Measurements from ENCODE around the gene TNFRSF11A. TPM values are rescaled to one million over a fixed set of nuclear protein-coding genes. Genes with fewer than 3 reads are reported as not detected.

The TNFRSF11A gene
- total RNA-seq, 1 donor from 2014 or later = 1.6 TPM

GRCh38 chr18:62365420-62365819 is 40.3 kb downstream of the TNFRSF11A start:
- DNase-seq = no peak
- TF ChIP-seq CTCF (IDR thresholded peaks at IDR 0.05; ENCODE audit: borderline replicate concordance) = no peak
- H3K4me3 ChIP-seq = no peak overlapping the region
- no peaks in the 10 kb centered on the region for H3K27me3 ChIP-seq (ENCODE audit: low read depth)
- H3K4me1 ChIP-seq = no peaks in the 10 kb centered on the region
- no peak overlapping the region for H3K27ac ChIP-seq (replicated peaks)
- no peaks in the 10 kb centered on the region for H3K9me3 ChIP-seq (replicated peaks)
- intact Hi-C loops (cut with micrococcal nuclease) = no loop called here
- no peaks in the 10 kb centered on the region for H3K36me3 ChIP-seq

GRCh38 chr18:62366992-62367391 is 41.9 kb downstream of the TNFRSF11A start:
- intact Hi-C loops (cut with micrococcal nuclease) = no loop called here
- Histone ChIP-seq H3K36me3 (no peaks in the 10 kb centered on the region), H3K27ac (replicated peaks) (no peak overlapping the region), H3K4me1 (no peaks in the 10 kb centered on the region), H3K4me3 (no peak overlapping the region), H3K27me3 (ENCODE audit: low read depth) (no peaks in the 10 kb centered on the region), H3K9me3 (replicated peaks) (no peaks in the 10 kb centered on the region)
- DNase-seq = no peak
- TF ChIP-seq CTCF (IDR thresholded peaks at IDR 0.05; ENCODE audit: borderline replicate concordance) = no peak

- DNase-seq = no peak
- Histone ChIP-seq H3K27ac (replicated peaks) (no peak overlapping the region), H3K9me3 (replicated peaks) (no peaks in the 10 kb centered on the region), H3K27me3 (ENCODE audit: low read depth) (no peaks in the 10 kb centered on the region), H3K4me1 (no peaks in the 10 kb centered on the region), H3K36me3 (no peaks in the 10 kb centered on the region), H3K4me3 (no peak overlapping the region)
- no peak for TF ChIP-seq CTCF (IDR thresholded peaks at IDR 0.05; ENCODE audit: borderline replicate concordance)
- intact Hi-C loops (cut with micrococcal nuclease) = no loop called here
Measured at GRCh38 chr18:62368100-62368499, 43.0 kb downstream of the TNFRSF11A start.

- Histone ChIP-seq H3K36me3 (no peaks in the 10 kb centered on the region), H3K9me3 (replicated peaks) (no peaks in the 10 kb centered on the region), H3K4me3 (no peak overlapping the region), H3K4me1 (no peaks in the 10 kb centered on the region), H3K27ac (replicated peaks) (no peak overlapping the region), H3K27me3 (ENCODE audit: low read depth) (no peaks in the 10 kb centered on the region)
- DNase-seq = no peak
- TF ChIP-seq CTCF (IDR thresholded peaks at IDR 0.05; ENCODE audit: borderline replicate concordance) = no peak
- intact Hi-C loops (cut with micrococcal nuclease) = no loop called here
Measured at GRCh38 chr18:62369129-62369644, 44.1 kb downstream of the TNFRSF11A start.

- Histone ChIP-seq H3K27me3 (ENCODE audit: low read depth) (no peaks in the 10 kb centered on the region), H3K36me3 (no peaks in the 10 kb centered on the region), H3K4me3 (no peak overlapping the region), H3K9me3 (replicated peaks) (no peaks in the 10 kb centered on the region), H3K4me1 (no peaks in the 10 kb centered on the region), H3K27ac (replicated peaks) (no peak overlapping the region)
- intact Hi-C loops (cut with micrococcal nuclease) = no loop called here
- TF ChIP-seq CTCF (IDR thresholded peaks at IDR 0.05; ENCODE audit: borderline replicate concordance) = no peak
- DNase-seq = no peak
Measured at GRCh38 chr18:62370366-62370765, 45.3 kb downstream of the TNFRSF11A start.

Data from left ventricle myocardium inferior (tissue), 1 donor.